HG03571 (cell line): ENCODE results near the gene TTC33.
"Not testable (repeated sequence)": the region's sequence is repeated elsewhere in the genome, so short reads cannot be mapped to it uniquely, and the experiment has no call there.

ENCODE experiments used
- ATAC-seq: cut with Tn5 transposase; IDR thresholded peaks from one replicate; pipeline ENCODE4 v1.9.1; 2021; ENCODE audit not compliant: unreplicated experiment

TTC33 gene

GRCh38 chr5:40654377-40654991 is 101.3 kb downstream of the TTC33 start:
- ATAC-seq: no peak

- no peak for ATAC-seq
Measured at GRCh38 chr5:40653221-40654022, 102.3 kb downstream of the TTC33 start.

- ATAC-seq: no peak
Measured at GRCh38 chr5:40652441-40653220, 103.1 kb downstream of the TTC33 start.

GRCh38 chr5:40651201-40651600 is 104.6 kb downstream of the TTC33 start:
- no peak for ATAC-seq

- ATAC-seq: no peak
Measured at GRCh38 chr5:40649463-40650030, 106.2 kb downstream of the TTC33 start.

- ATAC-seq: no peak
Measured at GRCh38 chr5:40648150-40648549, 107.6 kb downstream of the TTC33 start.

GRCh38 chr5:40646266-40646665 is 109.5 kb downstream of the TTC33 start:
- no peak for ATAC-seq

- not testable (repeated sequence) for ATAC-seq
Measured at GRCh38 chr5:40639531-40639930, 116.2 kb downstream of the TTC33 start.

GRCh38 chr5:40634593-40634992 is 121.2 kb downstream of the TTC33 start:
- no peak for ATAC-seq

GRCh38 chr5:40634154-40634553 is 121.6 kb downstream of the TTC33 start:
- no peak for ATAC-seq

- ATAC-seq: no peak
Measured at GRCh38 chr5:40631236-40631635, 124.5 kb downstream of the TTC33 start.

- ATAC-seq: no peak
Measured at GRCh38 chr5:40630126-40630525, 125.6 kb downstream of the TTC33 start.

GRCh38 chr5:40628407-40628806 is 127.4 kb downstream of the TTC33 start:
- no peak for ATAC-seq

GRCh38 chr5:40627706-40628105 is 128.1 kb downstream of the TTC33 start:
- no peak for ATAC-seq

GRCh38 chr5:40626801-40627200 is 129.0 kb downstream of the TTC33 start:
- no peak for ATAC-seq

GRCh38 chr5:40623480-40624420 is 132.0 kb downstream of the TTC33 start:
- no peak for ATAC-seq

- no peak for ATAC-seq
Measured at GRCh38 chr5:40622463-40623252, 133.1 kb downstream of the TTC33 start.

GRCh38 chr5:40619421-40619820 is 136.3 kb downstream of the TTC33 start:
- no peak for ATAC-seq

- ATAC-seq: no peak
Measured at GRCh38 chr5:40618926-40619325, 136.8 kb downstream of the TTC33 start.

- ATAC-seq: no peak
Measured at GRCh38 chr5:40616781-40617180, 139.0 kb downstream of the TTC33 start.
